ENCODE results near the gene AGAP3. TPM values are rescaled to one million over a fixed set of nuclear protein-coding genes. Genes with fewer than 3 reads are reported as not detected.

AGAP3 gene
- total and polyA plus RNA-seq, 4 donors: 3.9 to 27.0 (median 17.6) TPM

DNA sequence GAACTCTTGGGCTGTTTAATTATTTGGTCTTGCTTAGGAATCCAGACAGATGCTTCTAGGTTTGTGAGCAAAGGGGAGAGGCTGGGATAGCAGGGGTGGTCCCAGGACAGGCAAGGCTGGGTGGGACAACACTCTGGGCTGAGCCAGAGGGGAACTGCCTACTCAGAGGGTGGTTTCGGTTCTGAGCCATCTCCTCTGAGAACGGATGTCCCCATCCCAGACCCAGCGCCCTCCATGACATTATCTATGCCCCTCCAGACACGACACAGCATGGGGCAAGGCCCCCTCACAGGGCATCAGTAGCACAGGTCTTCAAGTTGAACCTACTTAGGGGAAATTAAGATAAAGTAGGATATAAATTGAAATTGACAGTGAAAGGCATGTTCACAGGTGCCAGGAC lies 93.7 kb downstream of the AGAP3 start:
- WGBS: 66% methylated on average over 4 of the region's 4 CpGs
- DNase-seq (ENCODE audit: low spot score): no peak
- Histone ChIP-seq H3K4me3 (ENCODE audit: low read depth in 1 of 3, low read length in 3 of 3) (no peak overlapping the region), H3K9ac (ENCODE audit: low read depth in 1 of 2, low read length in 2 of 2) (no peak overlapping the region), H3K27ac (ENCODE audit: low read depth in 1 of 2, low read length in 2 of 2) (no peak overlapping the region), H3K4me1 (ENCODE audit: control insufficient read depth in 4 of 4, insufficient read depth in 4 of 4, low read length in 3 of 4) (no peaks in the 10 kb centered on the region), H3K9me3 (ENCODE audit: control insufficient read depth in 4 of 4, low read length in 3 of 4) (no peaks in the 10 kb centered on the region), H3K36me3 (ENCODE audit: control insufficient read depth in 4 of 4, insufficient read depth in 3 of 4, low read depth in 1 of 4, low read length in 3 of 4) (no peaks in the 10 kb centered on the region), H3K27me3 (ENCODE audit: control insufficient read depth in 4 of 4, insufficient read depth in 4 of 4, low read length in 3 of 4) (no peaks in the 10 kb centered on the region)
- TF ChIP-seq HNF4G (IDR thresholded peaks at IDR 0.05): no peak
- no peak for TF ChIP-seq RXRA (IDR thresholded peaks at IDR 0.05)
- TF ChIP-seq FOXA1 (IDR thresholded peaks at IDR 0.05): no peak
- TF ChIP-seq, protein P1, sequence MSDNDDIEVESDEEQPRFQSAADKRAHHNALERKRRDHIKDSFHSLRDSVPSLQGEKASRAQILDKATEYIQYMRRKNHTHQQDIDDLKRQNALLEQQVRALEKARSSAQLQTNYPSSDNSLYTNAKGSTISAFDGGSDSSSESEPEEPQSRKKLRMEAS (IDR thresholded peaks at IDR 0.05): no peak
- no peak for TF ChIP-seq JUND (IDR thresholded peaks at IDR 0.05)
- no peak for TF ChIP-seq YY1 (IDR thresholded peaks at IDR 0.05)
- no peak for TF ChIP-seq EGR1 (IDR thresholded peaks at IDR 0.05; ENCODE audit: low read depth in 2 of 2)
- TF ChIP-seq NR2F2 (IDR thresholded peaks at IDR 0.05): no peak
- no peak for TF ChIP-seq RAD21 (IDR thresholded peaks at IDR 0.05)
- no peak for TF ChIP-seq FOXA2 (IDR thresholded peaks at IDR 0.05)
- no peak for TF ChIP-seq TAF1 (conservative IDR thresholded peaks at IDR 0.05)
- no peak for TF ChIP-seq SP1 (IDR thresholded peaks at IDR 0.05)
- TF ChIP-seq, protein P2, sequence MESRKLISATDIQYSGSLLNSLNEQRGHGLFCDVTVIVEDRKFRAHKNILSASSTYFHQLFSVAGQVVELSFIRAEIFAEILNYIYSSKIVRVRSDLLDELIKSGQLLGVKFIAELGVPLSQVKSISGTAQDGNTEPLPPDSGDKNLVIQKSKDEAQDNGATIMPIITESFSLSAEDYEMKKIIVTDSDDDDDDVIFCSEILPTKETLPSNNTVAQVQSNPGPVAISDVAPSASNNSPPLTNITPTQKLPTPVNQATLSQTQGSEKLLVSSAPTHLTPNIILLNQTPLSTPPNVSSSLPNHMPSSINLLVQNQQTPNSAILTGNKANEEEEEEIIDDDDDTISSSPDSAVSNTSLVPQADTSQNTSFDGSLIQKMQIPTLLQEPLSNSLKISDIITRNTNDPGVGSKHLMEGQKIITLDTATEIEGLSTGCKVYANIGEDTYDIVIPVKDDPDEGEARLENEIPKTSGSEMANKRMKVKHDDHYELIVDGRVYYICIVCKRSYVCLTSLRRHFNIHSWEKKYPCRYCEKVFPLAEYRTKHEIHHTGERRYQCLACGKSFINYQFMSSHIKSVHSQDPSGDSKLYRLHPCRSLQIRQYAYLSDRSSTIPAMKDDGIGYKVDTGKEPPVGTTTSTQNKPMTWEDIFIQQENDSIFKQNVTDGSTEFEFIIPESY (IDR thresholded peaks at IDR 0.05): no peak
- no peak for TF ChIP-seq GABPA (IDR thresholded peaks at IDR 0.05 in 1 of 2, conservative IDR thresholded peaks at IDR 0.05 in 1 of 2)
- no peak for TF ChIP-seq ATF3 (IDR thresholded peaks at IDR 0.05)

DNA sequence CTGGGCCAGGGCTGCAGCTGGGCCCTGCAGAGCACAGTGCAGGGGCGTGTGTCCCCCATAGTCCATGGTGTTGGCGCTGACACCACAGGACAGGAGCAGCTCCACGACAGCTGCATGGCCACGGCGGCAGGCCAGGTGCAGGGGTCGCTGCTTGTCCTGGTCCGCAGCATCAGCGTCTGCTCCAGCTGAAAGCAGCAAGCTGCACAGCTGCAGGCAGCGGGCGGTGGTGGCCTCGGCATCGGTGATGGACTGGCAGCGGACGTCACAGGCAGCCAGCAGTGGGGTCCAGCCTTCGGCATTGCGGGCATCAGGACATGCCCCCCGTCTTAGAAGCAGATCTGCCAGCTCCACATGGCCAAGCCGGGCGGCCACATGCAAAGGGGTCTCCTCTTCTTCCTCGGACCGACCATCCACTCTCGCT lies 94.7 kb downstream of the AGAP3 start:
- 86% methylated on average over 22 of the region's 22 CpGs for WGBS
- Histone ChIP-seq H3K27me3 (ENCODE audit: control insufficient read depth in 4 of 4, insufficient read depth in 4 of 4, low read length in 3 of 4) (no peaks in the 10 kb centered on the region), H3K36me3 (ENCODE audit: control insufficient read depth in 4 of 4, insufficient read depth in 3 of 4, low read depth in 1 of 4, low read length in 3 of 4) (no peaks in the 10 kb centered on the region), H3K9ac (ENCODE audit: low read depth in 1 of 2, low read length in 2 of 2) (no peak overlapping the region), H3K4me3 (ENCODE audit: low read depth in 1 of 3, low read length in 3 of 3) (no peak overlapping the region), H3K9me3 (ENCODE audit: control insufficient read depth in 4 of 4, low read length in 3 of 4) (no peaks in the 10 kb centered on the region), H3K4me1 (ENCODE audit: control insufficient read depth in 4 of 4, insufficient read depth in 4 of 4, low read length in 3 of 4) (no peaks in the 10 kb centered on the region), H3K27ac (ENCODE audit: low read depth in 1 of 2, low read length in 2 of 2) (no peak overlapping the region)
- DNase-seq (ENCODE audit: low spot score): no peak
- TF ChIP-seq, protein P1 (IDR thresholded peaks at IDR 0.05): no peak
- no peak for TF ChIP-seq YY1 (IDR thresholded peaks at IDR 0.05)
- TF ChIP-seq FOXA2 (IDR thresholded peaks at IDR 0.05): no peak
- no peak for TF ChIP-seq HNF4G (IDR thresholded peaks at IDR 0.05)
- no peak for TF ChIP-seq FOXA1 (IDR thresholded peaks at IDR 0.05)
- TF ChIP-seq REST (IDR thresholded peaks at IDR 0.05): no peak
- no peak for TF ChIP-seq EGR1 (IDR thresholded peaks at IDR 0.05; ENCODE audit: low read depth in 2 of 2)
- no peak for TF ChIP-seq NR2F2 (IDR thresholded peaks at IDR 0.05)
